ENCODE data around the gene RDH12. TPM values are rescaled to one million over a fixed set of nuclear protein-coding genes. Genes with fewer than 3 reads are reported as not detected.
"Not testable (repeated sequence)": the region's sequence is repeated elsewhere in the genome, so short reads cannot be mapped to it uniquely, and the experiment has no call there.

Gene RDH12
- total and polyA plus RNA-seq, 9 of the 15 experiments (the other 6 are each of a cell fraction or from before 2014, with no cell fraction given), result 0.03 to 0.29 (median 0.07) TPM; not detected in 2

- in situ Hi-C loops (cut with MboI), result loop anchor here (10.0 kb wide), 2 partner anchors 120 to 270 kb away; no protein-coding TSS in a partner anchor
- H3K4me2 ChIP-seq (ENCODE audit: insufficient read depth, low read length), result no peak overlapping the region
- H3K4me3 ChIP-seq, result no peak overlapping the region
- intact Hi-C loops (cut with micrococcal nuclease), result loop anchor here (2.0 kb wide), 1 partner anchor 30 kb away; the partner anchor contains the start of gene VTI1B
- no peaks in the 10 kb centered on the region for H3K27me3 ChIP-seq (ENCODE audit: control insufficient read depth in 2 of 2, insufficient read depth in 2 of 2, low read length in 2 of 2)
- POLR2A ChIA-PET, result interaction anchor here (1.1 to 1.2 kb wide), 2 partner anchors 8 to 116 kb away, joined by 3 to 6 read pairs; no protein-coding TSS in a partner anchor
- CTCF ChIA-PET (ENCODE audit: low intra/inter-chr PET ratio), result interaction anchor here (0.6 to 2.9 kb wide), 5 partner anchors 31 to 178 kb away, joined by 3 to 19 read pairs (median 6); partner anchors contain the start of genes ARG2 and VTI1B
- H4K20me1 ChIP-seq (replicated peaks; ENCODE audit: control insufficient read depth, insufficient read depth, low read length), result no peaks in the 10 kb centered on the region
- no peaks in the 10 kb centered on the region for H3K36me3 ChIP-seq (ENCODE audit: control insufficient read depth, insufficient read depth, low read length)
- no peaks in the 10 kb centered on the region for H3K9me1 ChIP-seq (ENCODE audit: control insufficient read depth, insufficient read depth, low read length)
- DNase-seq (ENCODE audit: extremely low read depth in 1 of 4, low spot score in 3 of 4), result no peak
- no peaks in the 10 kb centered on the region for H3K79me2 ChIP-seq (ENCODE audit: control insufficient read depth, insufficient read depth, low read length)
- no peak for ATAC-seq
- no peaks in the 10 kb centered on the region for H3K9me3 ChIP-seq (replicated peaks; ENCODE audit: control insufficient read depth, insufficient read depth, low read depth, low read length)
- no peak for TF ChIP-seq ZNF583 (CRISPR knock-in tag; IDR thresholded peaks at IDR 0.05)
- TF ChIP-seq NFIC (IDR thresholded peaks at IDR 0.05), result peak; percentile 67
- BruUV-seq (replicated peaks), result no TSS peak
- FAIRE-seq, result no peak
- WGBS (ENCODE audit: insufficient coverage, low coverage, missing lambda C conversion rate), result 10% methylated on average over 2 of the region's 3 CpGs
- H3K27ac ChIP-seq (ENCODE audit: extremely low read depth, low read depth, low read length), result no peak overlapping the region
- no peak overlapping the region for H2AFZ ChIP-seq (ENCODE audit: low read depth, low read length)
- H3K4me1 ChIP-seq (replicated peaks in 1 of 2; ENCODE audit: control insufficient read depth in 2 of 2, insufficient read depth in 2 of 2, low read length in 2 of 2), result no peaks in the 10 kb centered on the region; a peak in 1 of 5 replicates
- H3K9ac ChIP-seq (ENCODE audit: insufficient read depth in 1 of 2, low read depth in 2 of 2, low read length in 2 of 2), result no peak overlapping the region
These were observed 3.5 kb downstream of the RDH12 start for GRCh38 chr14:67705211-67705610.

GRCh38 chr14:67709346-67709745, 7.7 kb downstream of the RDH12 start:
- H3K79me2 ChIP-seq (ENCODE audit: control insufficient read depth, insufficient read depth, low read length); DNase-seq (ENCODE audit: extremely low read depth in 1 of 4, low spot score in 3 of 4); BruUV-seq (replicated peaks); CTCF ChIA-PET (ENCODE audit: low intra/inter-chr PET ratio); H2AFZ ChIP-seq (ENCODE audit: low read depth, low read length); POLR2A ChIA-PET; H3K9me1 ChIP-seq (ENCODE audit: control insufficient read depth, insufficient read depth, low read length); H3K9ac ChIP-seq (ENCODE audit: insufficient read depth in 1 of 2, low read depth in 2 of 2, low read length in 2 of 2); ATAC-seq; H3K27me3 ChIP-seq (ENCODE audit: control insufficient read depth in 2 of 2, insufficient read depth in 2 of 2, low read length in 2 of 2); H3K4me3 ChIP-seq; H3K4me1 ChIP-seq (replicated peaks in 1 of 2; ENCODE audit: control insufficient read depth in 2 of 2, insufficient read depth in 2 of 2, low read length in 2 of 2); H3K27ac ChIP-seq (ENCODE audit: extremely low read depth, low read depth, low read length); intact Hi-C loops (cut with micrococcal nuclease); FAIRE-seq; H3K4me2 ChIP-seq (ENCODE audit: insufficient read depth, low read length); H3K9me3 ChIP-seq (replicated peaks; ENCODE audit: control insufficient read depth, insufficient read depth, low read depth, low read length); H3K36me3 ChIP-seq (ENCODE audit: control insufficient read depth, insufficient read depth, low read length); H4K20me1 ChIP-seq (replicated peaks; ENCODE audit: control insufficient read depth, insufficient read depth, low read length): not testable (repeated sequence)
- in situ Hi-C loops (cut with MboI), result loop anchor here (10.0 kb wide), 2 partner anchors 125 to 275 kb away; no protein-coding TSS in a partner anchor

GRCh38 chr14:67709796-67710195, 8.1 kb downstream of the RDH12 start:
- H3K4me1 ChIP-seq (replicated peaks in 1 of 2; ENCODE audit: control insufficient read depth in 2 of 2, insufficient read depth in 2 of 2, low read length in 2 of 2); H3K9me1 ChIP-seq (ENCODE audit: control insufficient read depth, insufficient read depth, low read length); H3K36me3 ChIP-seq (ENCODE audit: control insufficient read depth, insufficient read depth, low read length); H3K27ac ChIP-seq (ENCODE audit: extremely low read depth, low read depth, low read length); DNase-seq (ENCODE audit: extremely low read depth in 1 of 4, low spot score in 3 of 4); H3K9me3 ChIP-seq (replicated peaks; ENCODE audit: control insufficient read depth, insufficient read depth, low read depth, low read length); H3K9ac ChIP-seq (ENCODE audit: insufficient read depth in 1 of 2, low read depth in 2 of 2, low read length in 2 of 2); H3K27me3 ChIP-seq (ENCODE audit: control insufficient read depth in 2 of 2, insufficient read depth in 2 of 2, low read length in 2 of 2); BruUV-seq (replicated peaks); H3K4me3 ChIP-seq; ATAC-seq; CTCF ChIA-PET (ENCODE audit: low intra/inter-chr PET ratio); H3K79me2 ChIP-seq (ENCODE audit: control insufficient read depth, insufficient read depth, low read length); H4K20me1 ChIP-seq (replicated peaks; ENCODE audit: control insufficient read depth, insufficient read depth, low read length); FAIRE-seq; POLR2A ChIA-PET; H3K4me2 ChIP-seq (ENCODE audit: insufficient read depth, low read length); intact Hi-C loops (cut with micrococcal nuclease): not testable (repeated sequence)
- H2AFZ ChIP-seq (ENCODE audit: low read depth, low read length), result peak overlapping the region; percentile 45; the same call in 1 of the 2 replicates
- in situ Hi-C loops (cut with MboI), result loop anchor here (10.0 kb wide), 2 partner anchors 125 to 275 kb away; no protein-coding TSS in a partner anchor
- WGBS (ENCODE audit: insufficient coverage, low coverage, missing lambda C conversion rate), result 50% methylated on average over 1 of the region's 1 CpG

Measured in K562 (cell line).